ENCODE data around the gene RC3H1. TPM values are rescaled to one million over a fixed set of nuclear protein-coding genes. Genes with fewer than 3 reads are reported as not detected.

The RC3H1 gene
- total and polyA plus RNA-seq, 7 donors, result 2.9 to 39.1 (median 23.0) TPM

DNA sequence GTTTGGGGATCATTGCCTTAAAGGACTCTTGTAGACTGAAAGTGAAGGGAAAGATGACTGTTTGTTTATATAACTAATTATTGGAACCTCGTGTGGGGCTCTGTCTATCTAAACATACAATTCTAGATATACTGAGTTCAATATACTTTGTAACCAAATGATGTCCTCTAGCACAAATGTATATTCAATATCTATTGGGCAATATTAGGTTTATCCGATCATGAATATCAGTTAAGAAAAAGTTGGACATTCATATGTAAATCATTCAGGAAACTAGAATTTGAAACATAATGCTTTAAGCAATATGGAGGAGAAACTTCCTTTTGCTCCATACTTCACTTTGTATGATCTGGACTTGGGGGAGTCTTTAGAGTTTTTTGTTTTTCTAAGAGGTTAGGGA is 8.9 kb upstream of the RC3H1 start:
- no peak for DNase-seq
- H3K27ac ChIP-seq, result no peak overlapping the region
- ATAC-seq, result no peak
- TF ChIP-seq, protein P1, sequence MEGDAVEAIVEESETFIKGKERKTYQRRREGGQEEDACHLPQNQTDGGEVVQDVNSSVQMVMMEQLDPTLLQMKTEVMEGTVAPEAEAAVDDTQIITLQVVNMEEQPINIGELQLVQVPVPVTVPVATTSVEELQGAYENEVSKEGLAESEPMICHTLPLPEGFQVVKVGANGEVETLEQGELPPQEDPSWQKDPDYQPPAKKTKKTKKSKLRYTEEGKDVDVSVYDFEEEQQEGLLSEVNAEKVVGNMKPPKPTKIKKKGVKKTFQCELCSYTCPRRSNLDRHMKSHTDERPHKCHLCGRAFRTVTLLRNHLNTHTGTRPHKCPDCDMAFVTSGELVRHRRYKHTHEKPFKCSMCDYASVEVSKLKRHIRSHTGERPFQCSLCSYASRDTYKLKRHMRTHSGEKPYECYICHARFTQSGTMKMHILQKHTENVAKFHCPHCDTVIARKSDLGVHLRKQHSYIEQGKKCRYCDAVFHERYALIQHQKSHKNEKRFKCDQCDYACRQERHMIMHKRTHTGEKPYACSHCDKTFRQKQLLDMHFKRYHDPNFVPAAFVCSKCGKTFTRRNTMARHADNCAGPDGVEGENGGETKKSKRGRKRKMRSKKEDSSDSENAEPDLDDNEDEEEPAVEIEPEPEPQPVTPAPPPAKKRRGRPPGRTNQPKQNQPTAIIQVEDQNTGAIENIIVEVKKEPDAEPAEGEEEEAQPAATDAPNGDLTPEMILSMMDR (IDR thresholded peaks at IDR 0.05), result no peak
- H3K9me3 ChIP-seq, result no peaks in the 10 kb centered on the region
- no peaks in the 10 kb centered on the region for H3K36me3 ChIP-seq (ENCODE audit: insufficient read depth in 1 of 2, low read depth in 1 of 2)
- WGBS, 3 donors, result 78 to 83% (median 78%) methylated on average over 2 of the region's 2 CpGs
- no peaks in the 10 kb centered on the region for H3K4me1 ChIP-seq
- H3K27me3 ChIP-seq (ENCODE audit: insufficient read depth in 3 of 3, low read length in 2 of 3), result no peaks in the 10 kb centered on the region
- H3K4me3 ChIP-seq, result no peak overlapping the region
- intact Hi-C loops (cut with DNase I), result no loop called here

GRCh38 chr1:174028495-174028894 is 6.3 kb upstream of the RC3H1 start:
- ATAC-seq (no peak), DNase-seq (no peak)
- H3K36me3 ChIP-seq (ENCODE audit: insufficient read depth in 1 of 2, low read depth in 1 of 2), result no peaks in the 10 kb centered on the region
- H3K4me3 ChIP-seq, result no peak overlapping the region
- no peaks in the 10 kb centered on the region for H3K27me3 ChIP-seq (ENCODE audit: insufficient read depth in 3 of 3, low read length in 2 of 3)
- H3K27ac ChIP-seq, result no peak overlapping the region
- peaks cover 2% of the 10 kb centered on the region for H3K4me1 ChIP-seq
- intact Hi-C loops (cut with DNase I), result loop anchor here in 1 of 2 donors (10.0 kb wide), 1 partner anchor 176 kb away; no protein-coding TSS in a partner anchor
- H3K9me3 ChIP-seq, result no peaks in the 10 kb centered on the region
- TF ChIP-seq, protein P1 (IDR thresholded peaks at IDR 0.05), result no peak

DNA sequence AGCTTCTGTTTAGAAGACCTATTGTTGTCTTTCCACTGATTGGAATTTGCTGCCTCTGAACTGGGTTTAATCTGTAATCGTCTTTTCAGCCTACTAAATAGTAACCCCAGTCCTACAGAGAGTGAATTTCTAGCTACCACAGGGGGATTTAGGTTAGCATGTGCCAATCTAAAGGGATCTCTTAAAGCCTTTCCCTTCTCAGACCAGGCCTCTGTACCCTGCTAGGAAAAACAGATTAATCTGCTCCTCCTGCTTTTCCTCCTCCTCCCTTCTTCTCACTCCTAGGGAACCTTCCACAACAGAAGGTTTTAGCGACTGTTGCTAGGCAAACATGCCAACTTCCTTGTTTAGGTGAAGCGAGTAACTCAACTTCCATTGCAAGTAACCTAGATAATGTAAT is 1.3 kb upstream of the RC3H1 start:
- no peaks in the 10 kb centered on the region for H3K9me3 ChIP-seq
- 23 to 38% (median 30%) methylated on average over 3 of the region's 3 CpGs for WGBS, 3 donors
- intact Hi-C loops (cut with DNase I), result loop anchor here (2.0 to 10.0 kb wide), 3 partner anchors 134 to 547 kb away; partner anchors contain the start of genes RABGAP1L (in 2 of the 2) and PRDX6 (in 1 of the 2)
- peaks cover 30% of the 10 kb centered on the region for H3K4me1 ChIP-seq
- no peak for DNase-seq
- TF ChIP-seq, protein P1 (IDR thresholded peaks at IDR 0.05), result no peak
- no peaks in the 10 kb centered on the region for H3K36me3 ChIP-seq (ENCODE audit: insufficient read depth in 1 of 2, low read depth in 1 of 2)
- H3K27me3 ChIP-seq (ENCODE audit: insufficient read depth in 3 of 3, low read length in 2 of 3), result no peaks in the 10 kb centered on the region
- no peak overlapping the region for H3K4me3 ChIP-seq
- peak overlapping the region; percentile 94 for H3K27ac ChIP-seq
- no peak for ATAC-seq

GRCh38 chr1:174022976-174023277 is 770 bp upstream of the RC3H1 start:
- 32 to 39% (median 36%) methylated on average over 4 of the region's 4 CpGs for WGBS, 3 donors
- Histone ChIP-seq H3K27me3 (ENCODE audit: insufficient read depth in 3 of 3, low read length in 2 of 3) (no peaks in the 10 kb centered on the region), H3K9me3 (no peaks in the 10 kb centered on the region), H3K27ac (peak overlapping the region; percentile 94), H3K4me1 (peaks cover 35% of the 10 kb centered on the region), H3K4me3 (peak overlapping the region; percentile 92), H3K36me3 (ENCODE audit: insufficient read depth in 1 of 2, low read depth in 1 of 2) (no peaks in the 10 kb centered on the region)
- ATAC-seq (no peak), DNase-seq (no peak)
- TF ChIP-seq, protein P1 (IDR thresholded peaks at IDR 0.05), result no peak
- intact Hi-C loops (cut with DNase I), result loop anchor here (2.0 to 10.0 kb wide), 3 partner anchors 134 to 546 kb away; partner anchors contain the start of genes RABGAP1L (in 2 of the 2) and PRDX6 (in 1 of the 2)

GRCh38 chr1:174021591-174022079 is 522 bp downstream of the RC3H1 start:
- TF ChIP-seq, protein P1 (IDR thresholded peaks at IDR 0.05), result no peak
- DNase-seq, result peak; percentile 49 to 74
- Histone ChIP-seq H3K4me3 (peak overlapping the region; percentile 92), H3K27me3 (ENCODE audit: insufficient read depth in 3 of 3, low read length in 2 of 3) (no peaks in the 10 kb centered on the region), H3K27ac (peak overlapping the region; percentile 94), H3K4me1 (peaks cover 47% of the 10 kb centered on the region), H3K9me3 (no peaks in the 10 kb centered on the region), H3K36me3 (ENCODE audit: insufficient read depth in 1 of 2, low read depth in 1 of 2) (no peaks in the 10 kb centered on the region)
- peak; percentile 55 to 68 (median 64) for ATAC-seq
- intact Hi-C loops (cut with DNase I), result loop anchor here (2.0 to 10.0 kb wide), 3 partner anchors 136 to 545 kb away; partner anchors contain the start of genes RABGAP1L (in 2 of the 2) and PRDX6 (in 1 of the 2)
- WGBS, 3 donors, result 0 to 1% (median 0%) methylated on average over 25 to 36 of the region's 36 CpGs
